T-helper 1 cell treated with Interleukin-12 subunit alpha and Interleukin-12 subunit beta and Interleukin-4 antibody, amounts not matched to agents 30 μg/mL and 1 μg/mL, for 36 hours (primary cell): ENCODE measurements around the gene MAGI2.
"Not testable (repeated sequence)": the region's sequence is repeated elsewhere in the genome, so short reads cannot be mapped to it uniquely, and the experiment has no call there.

Experiments used
- H3K27ac Mint-ChIP-seq: one replicate; pipeline ENCODE4 v1.8.0; 2021; ENCODE audit warnings: mild to moderate bottlenecking, mixed read lengths
- H3K27me3 Mint-ChIP-seq: one replicate; pipeline ENCODE4 v1.8.0; 2021; ENCODE audit warnings: low read depth, mixed read lengths
- H3K36me3 Mint-ChIP-seq: one replicate; pipeline ENCODE4 v1.8.0; 2021; ENCODE audit warnings: low read depth, mixed read lengths
- H3K4me1 Mint-ChIP-seq: one replicate; pipeline ENCODE4 v1.8.0; 2021; ENCODE audit warnings: low read depth, mixed read lengths
- H3K4me3 Mint-ChIP-seq: one replicate; pipeline ENCODE4 v1.8.0; 2021; ENCODE audit warnings: mild to moderate bottlenecking, moderate library complexity, mixed read lengths
- H3K9me3 Mint-ChIP-seq: one replicate; pipeline ENCODE4 v1.8.0; 2021; ENCODE audit warnings: mixed read lengths

The MAGI2 gene

DNA sequence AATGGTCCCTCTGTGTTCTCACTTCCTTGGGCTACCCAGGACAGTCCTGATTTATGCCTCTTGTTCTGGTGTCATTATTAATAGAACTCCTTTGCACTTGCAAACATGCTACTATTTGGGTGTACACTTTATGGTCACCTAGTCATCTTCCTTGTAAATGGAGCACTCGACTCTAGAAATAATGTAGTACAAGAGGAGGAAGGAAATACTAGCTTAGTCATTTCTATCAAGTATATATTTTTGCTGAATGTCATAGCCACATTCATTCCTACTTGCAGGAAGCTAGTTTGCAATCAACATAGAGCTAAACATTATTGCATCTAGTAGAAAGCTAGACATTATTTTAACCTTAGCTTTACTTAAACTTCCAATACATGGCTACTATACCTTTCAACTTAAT lies 335.3 kb downstream of the MAGI2 start:
- H3K4me3 Mint-ChIP-seq, result no peak overlapping the region
- H3K4me1 Mint-ChIP-seq, result no peaks in the 10 kb centered on the region
- no peaks in the 10 kb centered on the region for H3K27me3 Mint-ChIP-seq
- H3K27ac Mint-ChIP-seq, result no peak overlapping the region
- H3K9me3 Mint-ChIP-seq, result peaks cover 6% of the 10 kb centered on the region
- no peaks in the 10 kb centered on the region for H3K36me3 Mint-ChIP-seq

DNA sequence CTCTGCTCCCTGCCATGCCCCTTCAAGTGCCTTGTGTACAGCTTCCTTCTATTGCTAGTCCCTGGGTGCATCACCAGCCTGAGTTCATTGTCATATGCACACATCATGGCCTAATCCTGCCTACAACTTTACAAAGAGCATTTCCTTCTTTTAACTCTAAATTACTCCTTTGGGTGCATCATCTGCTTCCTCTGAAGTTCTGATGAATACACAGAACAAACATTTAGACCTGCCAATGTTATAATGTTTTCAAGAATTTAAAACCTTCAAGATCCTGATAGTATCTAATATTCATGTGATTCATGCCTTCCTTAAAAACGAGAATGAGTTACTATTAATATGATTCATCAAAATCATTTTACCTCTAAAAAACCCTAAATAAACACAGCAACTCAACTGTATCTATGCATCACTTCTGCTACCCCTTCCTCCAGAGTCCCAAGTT lies 357.1 kb downstream of the MAGI2 start:
- Mint-ChIP-seq H3K27me3 (no peaks in the 10 kb centered on the region), H3K9me3 (no peaks in the 10 kb centered on the region), H3K4me3 (no peak overlapping the region), H3K4me1 (no peaks in the 10 kb centered on the region), H3K27ac (no peak overlapping the region), H3K36me3 (no peaks in the 10 kb centered on the region)

DNA sequence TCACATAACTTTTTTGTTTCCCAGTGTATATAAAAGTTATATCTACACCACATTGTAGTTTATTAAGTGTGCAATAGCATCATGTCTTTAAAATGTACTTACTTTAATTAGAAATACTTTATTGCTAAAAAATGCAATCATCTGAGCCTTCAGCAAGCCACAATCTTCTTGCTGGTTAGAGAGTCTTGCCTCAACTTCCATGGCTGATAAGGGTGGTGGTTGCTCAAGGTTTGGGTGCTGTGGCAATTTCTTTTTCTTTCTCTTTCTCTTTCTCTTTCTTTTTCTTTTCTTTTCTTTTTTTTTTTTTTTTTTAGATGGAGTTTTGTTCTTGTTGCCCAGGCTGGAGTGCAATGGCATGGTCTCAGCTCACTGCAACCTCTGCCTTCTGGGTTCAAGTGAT lies 360.0 kb downstream of the MAGI2 start:
- no peak overlapping the region for H3K4me3 Mint-ChIP-seq
- no peaks in the 10 kb centered on the region for H3K9me3 Mint-ChIP-seq
- H3K27ac Mint-ChIP-seq, result no peak overlapping the region
- no peaks in the 10 kb centered on the region for H3K36me3 Mint-ChIP-seq
- no peaks in the 10 kb centered on the region for H3K27me3 Mint-ChIP-seq
- no peaks in the 10 kb centered on the region for H3K4me1 Mint-ChIP-seq

DNA sequence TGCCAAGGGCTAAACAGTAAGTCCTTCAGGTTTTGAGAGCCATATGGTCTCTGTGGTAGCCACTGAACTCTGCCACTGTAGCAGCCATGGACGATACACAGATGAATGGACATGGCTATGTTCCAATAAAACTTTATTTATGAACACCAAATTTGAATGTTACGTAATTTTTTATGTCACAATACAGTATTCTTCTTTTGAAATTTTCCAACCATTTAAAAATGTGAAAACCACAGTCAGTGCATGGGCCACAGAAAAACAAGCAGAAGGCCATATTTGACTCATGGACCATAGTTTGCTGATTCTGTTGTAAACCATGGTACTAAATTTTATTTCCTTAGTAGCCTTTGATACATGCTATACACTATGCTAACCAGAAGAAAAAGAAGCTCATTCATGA lies 361.8 kb downstream of the MAGI2 start:
- H3K27ac Mint-ChIP-seq, result no peak overlapping the region
- H3K4me1 Mint-ChIP-seq, result no peaks in the 10 kb centered on the region
- H3K36me3 Mint-ChIP-seq, result no peaks in the 10 kb centered on the region
- no peak overlapping the region for H3K4me3 Mint-ChIP-seq
- no peaks in the 10 kb centered on the region for H3K27me3 Mint-ChIP-seq
- no peaks in the 10 kb centered on the region for H3K9me3 Mint-ChIP-seq

DNA sequence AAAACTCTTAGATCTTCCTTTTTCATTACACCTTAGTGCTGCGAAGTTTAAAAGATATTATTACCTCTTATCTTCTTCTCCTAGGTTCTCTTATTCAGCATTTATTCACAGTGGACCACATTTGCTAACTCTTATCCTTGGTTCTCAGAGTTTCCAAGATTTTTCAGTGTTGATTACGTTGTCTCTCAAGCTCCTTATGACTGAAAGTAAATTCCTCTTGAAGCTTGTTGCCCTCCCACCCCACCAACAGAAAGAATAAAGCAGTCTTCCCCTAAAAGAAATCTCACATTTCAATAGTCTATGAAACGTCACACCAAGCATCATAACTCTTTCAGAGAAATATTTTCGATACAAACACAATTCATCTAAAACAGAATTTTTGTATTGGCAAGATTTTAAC lies 362.5 kb downstream of the MAGI2 start:
- Mint-ChIP-seq H3K9me3 (no peaks in the 10 kb centered on the region), H3K36me3 (no peaks in the 10 kb centered on the region), H3K27me3 (no peaks in the 10 kb centered on the region), H3K4me1 (no peaks in the 10 kb centered on the region), H3K27ac (no peak overlapping the region), H3K4me3 (no peak overlapping the region)

DNA sequence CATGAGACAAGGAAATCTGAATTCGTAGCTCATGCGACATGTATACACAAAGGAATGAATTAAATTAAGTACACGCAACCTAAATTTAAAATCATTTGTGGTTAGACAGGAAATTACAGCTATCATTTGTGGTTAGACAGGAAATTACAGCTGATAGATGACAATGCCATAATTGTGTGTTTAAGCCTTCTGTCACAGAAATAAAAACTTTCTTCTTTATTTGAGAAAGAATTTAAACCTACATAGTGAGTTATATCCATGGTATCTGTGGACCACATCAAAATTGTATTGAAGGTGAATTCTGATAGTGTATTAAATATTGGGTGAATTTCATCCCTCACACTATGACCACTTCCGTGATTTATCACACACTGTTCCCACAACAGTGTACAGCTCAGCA lies 362.9 kb downstream of the MAGI2 start:
- no peaks in the 10 kb centered on the region for H3K36me3 Mint-ChIP-seq
- H3K4me3 Mint-ChIP-seq, result no peak overlapping the region
- H3K27ac Mint-ChIP-seq, result no peak overlapping the region
- H3K9me3 Mint-ChIP-seq, result no peaks in the 10 kb centered on the region
- H3K27me3 Mint-ChIP-seq, result no peaks in the 10 kb centered on the region
- H3K4me1 Mint-ChIP-seq, result no peaks in the 10 kb centered on the region

DNA sequence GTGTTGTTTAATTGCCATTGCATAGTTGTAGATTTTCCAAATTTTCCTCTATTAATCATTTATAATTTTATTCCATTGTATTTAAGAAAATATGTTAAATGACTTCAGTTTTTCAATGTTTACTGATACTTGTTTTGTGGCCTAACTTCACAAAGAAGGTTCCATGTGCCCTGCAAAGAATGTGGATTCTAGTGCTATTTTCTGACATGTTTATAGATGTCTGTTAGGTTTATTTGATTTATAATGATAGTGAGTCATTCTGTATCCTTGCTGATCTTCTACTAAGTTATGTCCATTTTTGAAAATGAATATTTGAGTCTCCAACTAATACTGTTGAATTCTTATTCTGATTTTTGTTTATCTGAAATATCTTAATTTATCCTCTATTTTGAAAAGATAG lies 369.0 kb downstream of the MAGI2 start:
- Mint-ChIP-seq H3K36me3 (no peaks in the 10 kb centered on the region), H3K4me3 (no peak overlapping the region), H3K4me1 (no peaks in the 10 kb centered on the region)

DNA sequence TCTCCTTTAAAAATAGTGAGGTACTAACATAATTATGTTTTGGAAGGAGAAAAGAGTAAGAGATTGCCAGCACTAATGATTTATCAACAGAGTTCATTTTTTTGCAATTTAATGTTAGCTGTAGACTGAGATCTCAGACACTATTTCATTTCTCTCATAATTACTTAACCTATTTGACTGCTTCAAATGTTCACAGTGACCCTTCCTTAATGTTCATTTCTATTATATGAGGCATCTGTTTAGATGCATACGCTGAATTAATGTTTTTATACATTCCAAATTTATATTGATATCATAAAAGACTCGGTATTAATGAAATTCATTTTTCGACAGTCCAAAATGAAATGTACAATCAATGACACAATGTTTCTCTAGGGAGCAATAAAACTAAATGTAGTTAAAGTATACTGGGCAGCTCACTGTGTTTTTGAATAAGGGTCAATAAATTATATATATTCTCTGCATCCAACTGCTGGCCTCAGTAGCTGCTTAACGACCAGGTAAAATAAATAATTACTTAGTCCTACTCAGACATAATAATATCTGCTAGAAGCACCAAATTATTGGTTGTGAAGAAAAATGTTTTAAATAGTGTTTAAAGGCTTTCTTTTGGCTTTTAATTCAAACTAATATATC lies 373.4 kb downstream of the MAGI2 start:
- no peaks in the 10 kb centered on the region for H3K4me1 Mint-ChIP-seq
- H3K4me3 Mint-ChIP-seq, result no peak overlapping the region
- no peaks in the 10 kb centered on the region for H3K36me3 Mint-ChIP-seq
- no peaks in the 10 kb centered on the region for H3K27me3 Mint-ChIP-seq
- H3K9me3 Mint-ChIP-seq, result peaks cover 4% of the 10 kb centered on the region
- H3K27ac Mint-ChIP-seq, result no peak overlapping the region

More for the DNA sequence above, 369.0 kb downstream of the MAGI2 start:
- no peak overlapping the region for H3K27ac Mint-ChIP-seq
- H3K27me3 Mint-ChIP-seq, result no peaks in the 10 kb centered on the region
- no peaks in the 10 kb centered on the region for H3K9me3 Mint-ChIP-seq

DNA sequence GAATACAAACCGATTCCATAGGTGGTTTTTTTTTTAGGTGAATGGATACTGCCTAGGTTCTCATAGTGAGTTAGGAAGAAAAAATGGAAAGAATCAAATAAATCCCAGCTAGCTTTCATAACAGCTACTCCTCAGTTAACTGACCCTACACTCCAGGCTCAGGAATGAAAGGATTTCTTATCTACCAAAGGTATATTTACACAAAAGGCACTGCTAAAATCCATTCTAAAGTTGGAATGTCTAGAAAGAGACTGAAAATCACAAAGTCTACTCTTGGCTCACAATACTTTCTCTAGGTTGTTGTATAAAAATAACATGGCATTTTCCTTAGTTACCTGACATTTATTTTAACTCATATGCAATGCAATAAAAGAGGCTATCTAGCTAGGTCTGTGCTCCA lies 375.2 kb downstream of the MAGI2 start:
- no peak overlapping the region for H3K27ac Mint-ChIP-seq
- H3K9me3 Mint-ChIP-seq, result peaks cover 4% of the 10 kb centered on the region
- H3K36me3 Mint-ChIP-seq, result no peaks in the 10 kb centered on the region
- H3K4me1 Mint-ChIP-seq, result no peaks in the 10 kb centered on the region
- H3K27me3 Mint-ChIP-seq, result no peaks in the 10 kb centered on the region
- H3K4me3 Mint-ChIP-seq, result no peak overlapping the region

DNA sequence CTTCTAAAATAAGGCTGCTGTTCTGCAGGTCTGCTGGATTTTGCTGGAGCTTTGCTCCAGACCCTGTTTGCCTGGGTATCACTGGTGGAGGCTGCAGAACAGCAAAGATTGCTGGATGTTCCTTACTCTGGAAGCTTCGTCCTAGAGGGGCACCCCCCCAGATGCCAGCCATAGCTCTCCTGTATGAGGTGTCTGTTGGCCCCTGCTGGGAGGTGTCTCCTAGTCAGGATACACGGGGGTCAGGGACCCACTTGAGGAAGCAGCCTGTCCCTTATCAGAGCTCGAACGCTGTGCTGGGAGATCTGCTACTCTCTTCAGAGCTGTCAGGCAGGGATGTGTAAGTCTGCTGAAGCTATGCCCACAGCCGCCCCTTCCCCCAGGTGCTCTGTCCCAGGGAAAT lies 382.3 kb downstream of the MAGI2 start:
- not testable (repeated sequence) for H3K27me3 Mint-ChIP-seq, H3K4me1 Mint-ChIP-seq, H3K36me3 Mint-ChIP-seq, H3K27ac Mint-ChIP-seq, H3K4me3 Mint-ChIP-seq
- H3K9me3 Mint-ChIP-seq, result peaks cover 12% of the 10 kb centered on the region

DNA sequence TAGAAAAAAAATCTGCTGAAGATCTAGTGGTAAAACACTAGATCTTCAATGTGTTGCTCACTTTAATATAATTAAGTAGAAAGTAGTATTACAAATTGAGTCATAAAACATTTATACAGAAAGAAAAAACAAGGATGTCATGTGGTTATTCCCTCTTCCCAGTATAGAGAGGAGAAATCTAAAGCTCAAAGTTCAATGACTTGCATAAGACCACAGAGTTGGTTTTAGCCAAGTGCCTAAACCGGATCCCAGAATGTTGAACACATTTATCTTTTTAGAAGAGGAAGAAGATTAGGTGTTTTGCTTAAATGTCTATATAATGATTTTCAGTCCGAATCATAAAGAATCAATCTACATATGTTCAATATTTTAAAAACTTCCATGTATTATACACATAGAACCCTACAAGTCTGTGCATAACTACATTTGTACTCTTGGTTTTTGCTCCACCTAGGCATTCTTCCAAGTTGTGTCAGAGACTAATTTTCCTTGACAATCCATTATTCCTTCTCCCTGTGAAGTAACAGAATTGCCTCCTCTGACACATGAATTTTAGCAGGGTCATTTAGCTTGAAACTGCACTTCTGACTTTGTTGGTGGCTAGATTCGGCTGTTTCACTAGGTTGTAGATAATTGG lies 389.2 kb downstream of the MAGI2 start:
- H3K27ac Mint-ChIP-seq, result no peak overlapping the region
- no peaks in the 10 kb centered on the region for H3K4me1 Mint-ChIP-seq
- peaks cover 6% of the 10 kb centered on the region for H3K9me3 Mint-ChIP-seq
- H3K36me3 Mint-ChIP-seq, result no peaks in the 10 kb centered on the region
- H3K27me3 Mint-ChIP-seq, result no peaks in the 10 kb centered on the region
- no peak overlapping the region for H3K4me3 Mint-ChIP-seq

DNA sequence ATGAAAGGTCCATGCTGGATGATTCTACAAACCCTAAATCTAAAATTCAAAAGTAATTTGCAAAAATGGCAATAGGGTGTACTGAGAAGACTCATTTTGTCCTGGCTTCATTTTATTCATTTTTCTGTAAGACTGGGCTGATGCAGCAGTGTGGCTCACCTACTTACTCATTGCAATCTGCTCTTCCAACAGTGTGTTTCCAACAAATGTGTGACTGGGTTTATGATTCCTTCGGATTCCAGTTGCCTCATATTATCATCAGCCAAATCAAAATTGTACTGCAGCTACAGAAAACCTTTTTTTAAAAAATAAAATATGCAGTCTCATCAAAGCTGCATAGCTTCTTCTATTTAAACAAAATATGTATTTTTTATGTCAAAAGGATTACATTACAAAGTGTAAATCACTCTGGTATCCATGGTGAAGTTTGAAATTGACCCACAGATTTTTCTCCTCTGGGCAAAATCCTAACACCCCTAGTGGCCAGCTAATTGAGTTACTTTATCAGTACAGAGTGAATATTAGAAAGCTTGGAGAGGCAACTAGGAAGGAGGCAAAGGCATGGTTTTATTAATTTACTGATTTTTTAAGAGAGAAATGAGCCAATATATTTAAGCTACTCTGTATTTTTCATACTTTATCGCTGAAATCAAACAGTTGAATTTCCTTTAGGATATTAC lies 390.3 kb downstream of the MAGI2 start:
- H3K27me3 Mint-ChIP-seq, result no peaks in the 10 kb centered on the region
- H3K4me1 Mint-ChIP-seq, result no peaks in the 10 kb centered on the region
- no peak overlapping the region for H3K27ac Mint-ChIP-seq
- peaks cover 6% of the 10 kb centered on the region for H3K9me3 Mint-ChIP-seq
- H3K36me3 Mint-ChIP-seq, result no peaks in the 10 kb centered on the region
- H3K4me3 Mint-ChIP-seq, result no peak overlapping the region

DNA sequence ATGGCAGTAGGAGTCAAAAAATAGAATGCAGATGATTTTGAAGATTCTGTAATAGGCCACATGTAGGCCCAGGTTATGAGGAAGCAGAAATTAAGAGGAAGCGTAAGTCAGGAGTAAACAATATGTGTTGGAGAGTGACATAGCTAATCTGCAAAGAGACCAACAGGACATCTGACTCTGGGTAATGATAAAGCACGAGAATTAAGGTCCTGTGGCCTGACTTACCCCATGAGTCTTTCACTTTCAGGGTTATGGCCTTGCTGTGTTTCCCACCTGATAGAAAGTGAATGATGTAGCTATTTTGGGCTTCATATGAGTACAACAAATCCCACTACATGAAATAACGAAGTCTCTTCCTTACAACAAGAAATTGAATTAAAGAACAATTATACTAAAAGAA lies 393.0 kb downstream of the MAGI2 start:
- Mint-ChIP-seq H3K27me3 (no peaks in the 10 kb centered on the region), H3K36me3 (no peaks in the 10 kb centered on the region), H3K9me3 (no peaks in the 10 kb centered on the region), H3K4me1 (no peaks in the 10 kb centered on the region), H3K4me3 (no peak overlapping the region), H3K27ac (no peak overlapping the region)

DNA sequence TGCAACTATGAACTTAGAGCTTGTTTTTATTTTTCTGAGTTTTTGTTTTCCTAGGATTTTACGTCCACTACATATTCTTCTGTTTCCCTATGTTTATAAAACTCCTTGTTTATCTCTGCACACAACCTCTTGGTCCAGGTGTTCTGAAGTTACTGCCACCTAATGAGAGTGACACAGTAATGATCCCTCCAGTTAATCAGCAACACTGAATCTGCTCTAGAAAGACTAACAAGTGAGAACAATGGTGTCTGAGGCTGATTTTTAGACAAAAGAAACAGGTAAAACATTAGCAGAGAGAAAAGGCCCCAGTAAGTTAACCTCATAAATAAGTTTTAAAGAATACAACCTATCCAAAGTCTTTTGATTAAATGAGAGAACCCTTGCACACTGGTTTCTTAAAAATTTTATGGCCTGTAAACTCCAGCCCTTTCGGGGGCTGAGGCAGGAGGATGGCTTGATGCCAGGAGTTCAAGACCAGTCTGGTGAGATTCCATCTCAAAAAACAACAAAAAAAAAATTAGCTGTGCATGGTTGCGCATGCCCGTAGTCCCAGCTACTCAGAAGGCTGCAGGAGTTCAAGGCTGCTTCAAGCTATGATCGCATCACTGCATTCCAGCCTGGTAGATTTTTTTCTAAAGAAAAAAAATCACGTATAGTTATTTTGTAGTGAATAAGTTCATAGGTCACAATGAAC lies 397.6 kb downstream of the MAGI2 start:
- H3K4me1 Mint-ChIP-seq, result no peaks in the 10 kb centered on the region
- H3K9me3 Mint-ChIP-seq, result peaks cover 3% of the 10 kb centered on the region
- no peaks in the 10 kb centered on the region for H3K27me3 Mint-ChIP-seq
- H3K4me3 Mint-ChIP-seq, result no peak overlapping the region
- H3K27ac Mint-ChIP-seq, result no peak overlapping the region
- H3K36me3 Mint-ChIP-seq, result no peaks in the 10 kb centered on the region

DNA sequence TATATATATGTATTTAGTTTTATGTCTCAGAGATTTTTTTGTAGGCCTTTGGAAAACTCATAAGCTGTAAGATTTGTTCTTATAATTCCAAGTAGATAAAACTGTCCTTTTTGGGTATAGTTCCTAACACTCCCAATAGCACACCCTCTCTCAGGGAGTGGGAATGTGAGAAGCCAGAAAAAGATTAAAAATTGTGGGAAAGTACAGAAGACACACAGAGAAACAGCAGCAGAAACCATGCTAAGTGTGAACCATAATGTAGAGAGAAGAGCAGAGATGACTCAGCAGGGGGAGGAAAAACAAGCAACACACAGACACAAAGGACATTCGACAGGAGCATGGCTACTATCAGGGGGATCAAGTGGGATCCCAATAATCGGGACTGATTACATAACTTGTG lies 401.6 kb downstream of the MAGI2 start:
- Mint-ChIP-seq H3K27ac (no peak overlapping the region), H3K9me3 (peaks cover 3% of the 10 kb centered on the region), H3K4me1 (no peaks in the 10 kb centered on the region), H3K36me3 (no peaks in the 10 kb centered on the region), H3K27me3 (no peaks in the 10 kb centered on the region), H3K4me3 (no peak overlapping the region)
